HG02588 (cell line): Measurements from ENCODE around the gene PRKD2.

Experiments used
- ATAC-seq: cut with Tn5 transposase; IDR thresholded peaks from one replicate; pipeline ENCODE4 v1.9.1; 2021; ENCODE audit warnings: mild to moderate bottlenecking, moderate library complexity; ENCODE audit not compliant: unreplicated experiment

PRKD2 gene

DNA sequence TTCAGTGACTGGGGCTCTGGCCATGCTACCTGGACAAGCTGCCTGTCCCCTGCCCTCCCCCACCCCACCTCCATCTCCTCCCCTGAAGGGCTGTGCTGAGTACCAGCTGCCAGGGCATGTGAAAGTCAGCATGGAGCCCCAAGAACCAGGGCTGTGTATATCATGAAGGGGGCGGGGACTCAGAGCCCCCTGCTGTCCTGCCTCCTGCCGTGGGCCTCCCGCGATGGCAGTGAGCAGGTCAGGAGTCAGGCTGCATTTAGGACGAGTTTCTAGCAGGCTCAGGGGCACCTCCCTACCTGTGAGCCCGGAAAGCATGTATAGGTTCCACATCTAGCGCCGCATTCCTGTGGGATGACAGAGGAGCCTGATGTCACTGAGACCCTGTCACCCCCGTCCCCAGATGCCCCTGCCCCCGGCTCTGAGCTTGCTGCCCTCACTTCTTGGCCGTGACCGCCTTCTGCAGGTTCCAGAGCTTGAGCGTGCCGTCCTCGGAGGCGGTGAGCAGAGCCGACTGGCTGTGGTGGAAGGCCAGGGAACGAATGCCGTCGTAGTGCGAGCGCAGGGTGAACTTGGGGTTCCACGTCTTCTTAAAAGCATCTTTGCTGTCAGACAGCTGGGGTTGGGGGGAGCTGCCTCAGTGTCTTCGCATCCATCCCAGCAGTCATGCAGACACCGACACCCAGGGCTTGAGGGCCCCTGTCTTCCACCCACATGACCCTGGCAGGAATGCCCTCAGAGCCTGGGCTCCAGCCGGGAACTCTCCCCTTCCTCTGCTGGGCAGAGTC, 8.3 kb upstream of the PRKD2 start:
- ATAC-seq = no peak

DNA sequence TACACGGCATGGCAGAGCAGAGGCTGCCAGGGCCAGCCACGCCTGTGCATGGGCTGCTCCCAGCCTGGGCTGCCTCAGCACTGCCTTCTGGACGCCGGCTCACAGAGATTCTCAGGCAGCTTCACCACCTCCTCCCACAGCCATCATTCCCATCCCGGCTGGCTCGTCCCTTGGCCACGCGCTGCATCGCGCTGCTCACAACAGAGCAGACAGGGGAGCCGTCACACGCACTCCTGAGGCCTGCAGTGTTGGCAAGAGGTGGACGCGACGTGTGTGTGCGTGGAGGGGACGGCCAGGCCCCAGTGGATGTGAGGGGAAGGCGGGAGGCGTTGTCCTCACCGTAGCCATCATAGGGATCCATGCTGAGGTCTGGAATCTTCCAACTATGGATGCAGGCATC, 7.6 kb upstream of the PRKD2 start:
- ATAC-seq = no peak

DNA sequence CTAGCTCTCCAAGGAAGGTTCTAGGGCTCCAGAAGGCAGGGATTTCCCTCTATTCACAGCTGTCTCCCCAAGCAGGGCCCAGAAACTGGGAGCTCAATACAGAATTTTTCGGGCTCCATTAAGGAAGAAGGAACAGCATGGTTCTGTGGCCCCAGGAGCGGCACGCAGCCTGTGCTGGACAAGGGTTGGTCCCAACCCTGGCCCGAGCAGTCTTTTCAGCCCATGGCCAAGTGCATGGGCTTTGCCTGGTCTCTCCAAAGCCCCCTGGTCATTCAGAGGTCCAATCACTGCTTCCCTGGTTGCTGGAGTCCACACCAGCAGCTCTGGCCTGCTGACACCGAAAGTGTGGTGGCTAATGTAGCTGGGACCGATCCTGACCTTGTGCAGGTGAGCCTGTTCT, 6.6 kb upstream of the PRKD2 start:
- no peak for ATAC-seq

DNA sequence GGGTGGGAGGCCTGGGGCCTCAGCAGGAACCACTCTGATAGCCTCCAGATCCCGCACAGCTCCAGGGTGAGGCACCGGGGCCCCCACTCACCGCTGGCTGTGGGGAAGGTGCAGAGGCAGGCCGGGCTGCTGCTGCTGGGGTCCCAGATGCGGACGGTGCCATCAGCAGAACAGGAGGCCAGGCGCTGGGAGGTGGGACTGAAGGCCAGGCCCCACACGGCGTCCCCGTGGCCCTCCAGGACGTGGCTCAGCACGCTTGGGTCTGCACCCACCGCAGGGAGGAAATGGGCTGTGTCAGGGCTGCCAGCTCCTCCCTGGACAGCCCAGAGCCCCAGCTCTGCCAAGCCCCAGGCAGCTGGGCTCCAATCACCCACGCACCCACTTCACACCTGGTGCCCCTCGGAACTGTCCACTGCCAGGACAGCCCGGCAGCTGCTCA, 6.1 kb upstream of the PRKD2 start:
- ATAC-seq = no peak

DNA sequence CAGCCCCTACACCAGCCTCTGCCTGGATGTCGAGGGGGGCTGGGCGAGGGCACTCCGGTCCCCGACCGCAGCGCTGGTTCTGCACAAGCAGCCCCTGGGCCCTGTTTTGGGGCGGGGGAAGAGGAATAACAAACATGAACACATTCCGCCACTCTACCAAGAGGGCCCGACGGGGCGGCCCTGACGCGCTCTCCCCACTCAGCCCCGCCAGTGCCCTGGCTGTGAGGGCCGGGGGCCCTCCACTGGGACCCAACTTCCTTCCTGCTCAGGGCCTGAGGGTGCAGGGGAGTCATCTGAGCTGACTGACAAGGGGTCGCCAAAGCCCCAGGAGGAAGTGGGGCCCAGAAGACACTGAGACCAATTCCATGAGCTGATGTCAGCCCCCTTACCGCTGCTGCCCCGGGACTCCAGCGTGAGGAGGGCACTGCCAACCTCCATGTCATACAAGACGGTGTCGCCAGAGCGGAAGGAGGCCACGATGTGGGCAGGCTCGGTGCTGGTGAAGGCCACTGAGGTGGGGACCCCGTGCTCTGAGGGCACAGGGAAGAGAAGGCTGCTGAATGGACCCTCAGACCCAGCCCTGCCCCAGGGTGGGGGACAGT, 5.6 kb upstream of the PRKD2 start:
- no peak for ATAC-seq

DNA sequence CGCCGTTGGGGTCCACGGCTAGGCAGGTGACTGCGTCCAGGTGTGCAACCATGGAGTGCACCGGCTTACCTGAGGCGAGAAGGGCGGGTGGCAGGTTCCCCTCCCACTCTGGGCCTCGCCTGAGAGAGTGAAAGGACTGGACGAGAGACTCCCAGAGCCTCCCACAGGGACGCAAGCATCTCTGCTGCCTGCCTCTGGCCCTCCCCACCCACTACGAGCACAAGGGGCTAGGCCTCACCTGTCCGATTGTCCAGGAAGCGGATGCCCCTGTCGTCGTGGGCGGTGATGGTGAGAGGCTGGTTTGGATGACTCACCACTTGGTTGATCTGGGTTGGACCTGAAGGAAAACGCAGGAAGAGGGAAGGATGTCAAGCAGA, 5.1 kb upstream of the PRKD2 start:
- no peak for ATAC-seq

DNA sequence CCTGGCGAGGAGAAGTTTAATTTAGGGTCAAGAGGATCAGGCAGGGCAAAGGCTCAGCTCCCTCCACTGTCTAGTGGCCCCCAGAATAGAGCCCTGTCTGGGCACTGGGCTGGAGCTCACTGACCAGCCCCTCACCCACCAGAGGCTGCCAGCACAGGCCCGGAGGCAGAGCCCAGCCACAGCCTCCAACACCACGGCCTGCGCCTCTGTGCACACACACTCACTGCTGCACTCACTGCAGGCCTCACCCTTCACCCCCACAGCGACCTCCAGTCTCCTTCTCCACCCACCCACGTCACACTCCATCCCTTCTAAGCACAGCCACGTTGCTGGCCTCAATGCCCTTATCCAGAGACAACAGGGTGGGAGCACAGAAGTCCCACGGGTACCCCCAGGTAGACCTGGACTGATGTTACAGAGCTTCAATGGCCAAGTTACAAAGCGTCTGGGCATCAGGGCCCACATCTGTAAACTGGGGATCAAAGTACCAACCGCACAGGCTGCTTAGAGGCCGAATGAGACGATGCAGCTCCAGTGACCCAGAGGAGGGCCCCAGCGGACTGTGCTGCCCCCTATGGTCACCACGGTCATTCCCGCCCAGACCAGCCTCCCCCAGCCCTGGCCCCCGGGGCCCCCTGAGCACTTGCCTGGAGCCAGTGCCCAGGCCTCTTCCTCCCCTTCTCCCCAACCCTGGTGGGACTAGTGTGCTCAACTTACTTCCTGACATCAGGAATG, 4.5 kb upstream of the PRKD2 start:
- ATAC-seq = no peak

DNA sequence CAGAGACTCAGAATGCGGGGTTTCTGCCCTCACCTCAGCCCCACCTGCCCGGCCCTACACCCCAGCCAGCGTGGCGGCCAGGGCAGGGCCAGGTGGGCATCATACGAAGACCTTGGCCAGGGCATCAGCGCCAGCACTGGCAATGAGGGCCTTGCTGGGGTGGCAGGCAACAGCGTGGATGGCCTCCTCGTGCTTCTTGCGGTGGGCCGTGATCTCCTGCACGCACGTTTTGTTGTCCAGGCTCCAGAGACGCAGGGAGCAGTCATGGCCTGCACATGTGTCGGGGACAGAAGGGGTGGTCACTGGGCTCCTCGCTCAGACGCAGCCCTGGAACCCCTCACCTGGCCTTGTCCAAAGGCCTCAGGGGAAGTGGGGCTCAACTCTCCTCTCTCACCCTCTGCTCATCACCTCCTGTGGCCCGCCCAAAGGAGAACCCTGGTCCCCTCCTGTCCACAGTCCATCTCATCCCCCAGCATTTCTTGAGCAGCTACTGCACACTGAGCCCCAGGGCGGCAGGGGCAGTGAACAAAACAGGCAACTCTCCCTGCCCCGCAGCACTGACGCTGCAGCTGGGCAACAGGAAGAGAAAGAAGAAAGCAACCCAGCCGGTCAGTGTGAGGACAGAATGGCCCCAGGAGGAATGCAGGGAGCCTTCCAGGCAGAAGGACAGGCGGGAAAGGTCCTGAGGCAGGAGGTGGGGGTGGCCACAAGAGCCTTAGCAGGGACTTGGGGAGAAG, 3.8 kb upstream of the PRKD2 start:
- ATAC-seq = no peak

DNA sequence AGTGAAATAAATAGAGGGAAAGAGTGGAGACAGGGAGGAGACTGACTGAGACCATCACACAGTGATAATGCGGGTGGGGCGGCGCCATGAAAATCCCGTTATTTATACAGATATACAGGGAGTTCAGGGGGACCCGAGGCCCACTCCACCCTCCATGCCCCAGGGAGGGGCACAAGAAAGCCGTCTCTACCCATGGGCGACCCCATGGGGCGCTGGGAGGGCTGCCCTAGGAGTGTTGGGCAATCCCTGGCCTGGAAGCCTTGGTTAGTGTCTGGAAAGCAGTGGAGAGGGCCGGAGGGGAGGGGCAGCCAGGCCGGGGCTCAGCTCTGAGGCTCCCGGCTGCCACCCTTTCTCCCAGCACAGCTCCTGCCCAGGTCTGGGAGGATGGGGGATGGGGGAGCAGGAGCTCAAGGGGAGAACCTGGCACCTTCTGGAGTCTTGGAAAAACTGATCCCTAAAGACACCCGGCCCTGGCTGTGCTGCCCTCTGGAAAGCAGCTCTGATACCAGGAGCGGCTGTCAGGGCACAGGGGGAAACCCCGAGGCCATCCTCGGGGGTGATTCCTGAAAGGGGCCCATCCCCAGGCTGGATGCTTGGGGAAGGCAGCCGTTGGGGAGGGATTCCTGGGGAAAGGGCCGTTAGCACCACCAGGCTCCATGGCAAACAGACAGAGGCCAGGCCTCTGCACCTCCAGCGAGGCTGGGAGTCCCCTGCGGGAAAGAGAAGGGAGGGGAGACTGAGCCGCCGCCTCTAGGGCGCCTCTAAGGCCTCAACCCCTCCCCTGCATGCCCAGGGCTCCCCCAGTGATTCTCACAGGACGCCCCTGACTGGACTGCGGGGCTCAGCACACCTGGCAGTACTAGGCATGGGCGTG, 3.0 kb upstream of the PRKD2 start:
- no peak for ATAC-seq

DNA sequence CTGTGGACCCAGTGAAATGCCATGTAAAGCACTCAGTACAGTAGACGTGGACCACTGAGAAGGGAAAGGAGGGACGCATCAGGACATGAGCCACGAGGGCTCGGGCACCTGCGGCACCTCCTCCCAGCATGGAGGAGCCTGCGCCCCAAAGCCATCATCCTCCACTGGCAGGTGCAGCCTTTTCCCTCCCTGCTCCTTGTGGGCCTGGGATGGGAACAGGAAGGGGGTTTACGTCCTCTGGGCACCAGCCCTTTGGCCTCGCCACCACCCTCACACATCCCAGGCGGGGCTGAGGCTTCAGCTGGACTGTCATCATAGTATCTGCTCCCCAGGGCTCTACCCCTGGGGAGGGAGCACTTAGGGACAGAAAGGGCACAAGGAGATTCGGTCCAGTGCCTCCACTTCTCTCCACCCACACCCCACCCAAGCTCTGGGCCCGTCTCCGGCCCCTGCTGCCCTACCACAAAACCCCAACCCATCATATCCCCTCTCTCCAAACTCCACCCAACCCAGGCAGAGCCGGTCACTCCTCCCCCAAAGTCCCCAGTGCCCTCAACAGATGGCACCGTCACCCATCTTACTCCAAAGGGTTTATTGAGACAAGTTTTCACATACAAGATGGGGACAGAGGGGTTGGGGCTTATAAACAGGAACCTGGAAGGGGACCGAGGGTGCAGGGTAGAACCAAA, 2.2 kb upstream of the PRKD2 start:
- ATAC-seq = no peak

DNA sequence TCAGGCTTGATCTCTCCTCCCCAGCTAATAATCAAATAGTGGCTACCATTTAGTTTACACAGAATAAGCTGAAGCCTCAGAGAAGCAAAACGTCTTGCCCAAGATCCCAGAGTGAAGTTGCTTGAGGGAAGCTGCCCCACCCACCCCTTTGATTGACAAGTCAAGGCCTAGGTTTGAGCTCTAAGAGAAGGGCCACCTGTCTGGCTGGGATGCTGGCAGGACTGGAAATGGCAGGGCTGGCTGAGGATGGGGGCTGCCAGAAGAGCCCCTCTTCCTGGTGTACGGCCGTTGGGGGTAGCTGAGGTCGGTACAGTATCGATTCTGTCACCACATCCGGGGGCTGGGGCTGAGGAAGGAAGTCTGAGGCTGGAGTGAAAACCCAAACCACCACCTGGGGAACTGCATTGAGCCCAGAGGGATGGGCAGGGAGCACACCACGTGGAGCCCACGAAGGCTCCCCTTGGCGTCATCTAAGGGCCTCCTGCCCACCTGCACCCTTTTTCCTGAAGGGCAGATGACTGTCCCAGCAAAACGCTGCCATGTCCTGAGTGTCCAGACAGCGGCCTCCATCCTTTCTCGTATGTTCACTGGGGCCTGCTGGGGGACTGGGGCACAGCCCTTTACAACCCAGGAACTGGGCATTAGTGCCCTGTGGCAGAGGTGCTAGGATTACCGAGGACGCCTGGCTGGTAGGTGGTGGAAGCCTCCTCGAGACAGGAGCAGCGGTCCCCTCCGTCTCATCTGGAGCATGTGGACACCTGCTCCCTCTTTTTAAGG, 1.4 kb upstream of the PRKD2 start:
- no peak for ATAC-seq

DNA sequence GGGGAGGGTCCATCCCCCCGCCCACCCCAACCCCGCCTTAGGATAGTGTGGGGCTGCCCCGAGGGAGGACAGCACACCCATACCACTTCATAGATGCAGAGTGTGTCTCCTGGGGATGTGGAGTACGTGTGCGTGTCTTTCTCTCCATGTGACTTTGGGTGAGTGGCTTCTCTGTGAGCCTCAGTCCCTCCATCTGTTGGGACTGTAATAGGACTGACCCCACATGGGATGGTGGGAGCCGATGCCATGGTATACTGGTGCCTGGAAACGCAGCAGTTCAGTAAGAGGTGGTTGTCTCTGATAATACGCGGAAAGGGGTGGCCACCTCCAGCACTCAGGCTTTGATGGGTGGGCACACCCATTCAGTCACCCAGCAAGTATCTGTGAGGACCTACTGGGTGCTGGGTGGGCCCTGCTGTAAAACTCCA, 816 bp upstream of the PRKD2 start:
- ATAC-seq = no peak

DNA sequence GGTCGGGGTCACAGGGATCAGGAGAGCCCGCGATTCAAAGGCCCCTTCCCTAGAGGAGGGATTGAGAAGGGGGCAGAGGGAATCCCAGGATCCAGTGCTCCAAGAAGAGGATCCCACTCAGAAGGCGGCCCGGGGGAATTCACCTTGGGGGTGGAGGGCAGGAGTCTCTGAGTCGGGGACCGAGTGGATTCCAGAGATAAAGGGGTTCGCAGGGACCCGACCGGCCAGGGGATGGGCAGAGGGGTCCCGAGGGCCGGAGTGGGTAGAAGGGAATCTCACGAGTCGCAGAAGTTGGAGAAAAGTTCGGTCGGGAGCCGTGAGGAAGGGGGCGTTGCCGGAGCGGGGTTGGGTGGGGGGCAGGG, 261 bp downstream of the PRKD2 start:
- ATAC-seq = no peak

DNA sequence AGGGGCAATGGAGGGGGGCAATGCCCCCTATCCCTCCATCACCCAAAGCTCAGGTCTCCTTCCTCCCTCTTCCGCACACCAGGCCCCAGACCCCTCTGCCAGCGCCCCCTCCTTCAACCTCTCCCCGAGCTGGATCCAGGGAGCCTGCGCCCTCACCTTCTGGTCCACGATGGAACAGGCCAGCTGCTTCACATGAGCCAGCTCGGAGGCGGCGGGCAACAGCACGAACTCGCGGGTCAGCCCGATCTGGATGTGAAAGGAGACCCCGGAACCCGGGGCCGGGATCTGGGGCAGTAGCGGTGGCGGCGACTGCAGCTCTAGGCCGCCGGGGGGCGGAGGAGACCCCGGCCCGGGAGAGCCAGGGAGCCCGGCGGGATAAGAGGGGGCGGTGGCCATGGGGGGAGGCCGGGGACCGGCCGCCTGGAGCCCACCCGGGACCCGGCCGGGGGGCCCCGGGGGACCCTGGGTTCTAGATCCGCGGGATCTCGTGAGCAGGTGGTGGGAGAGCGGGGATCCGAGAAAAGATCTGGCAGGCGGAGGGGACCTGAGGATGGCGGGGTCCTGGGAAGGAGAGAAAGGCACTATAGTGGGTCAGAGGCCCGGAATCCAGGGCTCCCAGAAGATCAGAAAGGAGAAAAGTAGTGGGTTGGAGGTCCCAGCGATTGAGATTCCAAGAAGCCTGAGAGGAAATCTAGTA, 791 bp downstream of the PRKD2 start:
- no peak for ATAC-seq

DNA sequence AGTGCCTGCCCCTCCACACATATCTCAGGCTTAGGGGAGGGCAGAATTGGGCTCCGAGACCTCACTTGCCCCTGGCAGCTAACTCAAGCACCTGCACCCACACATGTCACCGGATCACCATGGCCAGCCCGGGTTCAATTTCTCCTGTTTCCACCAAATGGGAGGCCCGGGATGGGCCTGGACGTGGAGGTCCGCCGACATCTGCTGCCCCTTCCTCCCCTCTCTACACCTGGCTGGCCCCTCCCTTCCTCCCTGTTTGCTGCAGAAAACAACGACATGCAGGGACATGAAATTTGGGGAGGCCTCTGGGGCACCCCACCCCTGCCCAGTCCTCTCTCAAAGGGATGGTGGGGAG, 1.3 kb downstream of the PRKD2 start:
- ATAC-seq = no peak

DNA sequence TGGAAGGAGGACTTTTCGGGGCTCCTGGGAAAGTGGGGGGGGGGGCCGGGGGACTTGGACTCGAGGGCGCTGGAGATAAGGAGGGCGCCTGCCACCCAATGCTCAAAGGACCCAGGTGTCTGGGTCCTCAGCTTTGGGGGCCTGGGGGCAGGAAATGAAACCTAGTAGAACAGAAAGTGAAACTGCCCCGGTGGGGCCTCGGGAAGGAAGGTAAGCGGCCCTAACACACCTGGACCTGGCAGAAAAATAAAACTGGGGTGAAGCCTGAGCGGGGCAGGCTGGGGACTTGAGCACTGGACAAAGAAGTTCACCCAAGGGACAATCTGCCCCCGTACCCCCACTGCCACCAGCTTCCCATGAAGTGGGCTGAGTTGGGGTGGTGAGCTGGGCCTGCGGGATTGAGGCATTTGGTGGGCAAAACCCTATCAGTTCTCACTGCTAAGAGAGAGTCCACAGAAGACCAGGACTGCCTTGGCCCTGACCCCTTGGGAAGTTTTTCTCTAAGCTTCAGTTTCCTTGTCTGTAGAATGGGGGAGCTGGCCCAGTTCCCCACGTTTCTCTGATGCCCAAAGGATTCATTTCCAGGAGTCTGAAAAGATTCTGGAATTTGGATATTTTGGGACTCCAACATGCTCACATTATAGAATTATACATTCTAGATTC, 2.3 kb downstream of the PRKD2 start:
- no peak for ATAC-seq

DNA sequence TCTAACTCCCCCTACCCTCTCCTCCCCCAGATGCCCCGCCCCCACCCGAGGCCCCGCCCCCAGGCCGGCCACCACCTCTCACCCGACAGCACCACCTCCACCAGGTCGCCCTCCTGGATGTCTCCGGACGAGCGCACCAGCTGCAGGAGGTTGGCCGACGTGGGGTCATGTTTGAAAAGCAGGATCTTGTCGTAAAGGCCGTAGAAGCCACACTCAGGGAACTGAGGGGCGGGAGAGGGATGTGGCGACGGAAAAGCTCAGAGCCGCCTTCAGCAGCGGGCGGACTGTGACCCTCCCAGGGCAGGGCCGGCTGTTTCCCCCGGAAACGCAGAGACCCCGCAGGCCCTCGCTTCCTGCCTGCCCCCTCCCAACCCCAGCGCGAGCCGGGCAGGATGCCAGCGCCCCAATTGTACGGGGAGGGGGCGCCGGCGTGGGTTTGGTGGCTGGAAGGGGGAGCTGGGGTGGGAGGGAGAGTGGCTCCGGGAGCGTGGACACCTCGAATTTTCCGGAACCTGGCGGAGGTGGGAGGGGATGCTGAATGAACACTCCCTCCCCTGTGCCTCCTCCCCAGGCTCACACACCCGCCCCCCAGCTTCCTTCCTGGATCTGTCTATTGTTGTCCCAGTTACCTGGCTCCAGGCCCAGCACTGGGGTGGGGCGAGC, 3.0 kb downstream of the PRKD2 start:
- ATAC-seq = no peak
